Lower leg skin (tissue), 4 donors: ENCODE results near the gene COX7A1. TPM values are rescaled to one million over a fixed set of nuclear protein-coding genes. Genes with fewer than 3 reads are reported as not detected.

Experiments
- DNase-seq, 2 donors: peaks; one replicate each; pipeline ENCODE4 v3.0.0-alpha.2; 2019; ENCODE audit warnings: low spot score in 2 of 2
- H3K4me3 ChIP-seq: fragments of 200-600 bp; sonication (generic); 2 replicates; pipeline ENCODE4 v1.5.1; 2017; ENCODE audit warnings: mild to moderate bottlenecking, low read depth; ENCODE audit not compliant: poor library complexity, severe bottlenecking
- POLR2A ChIP-seq, 2 donors: fragments of 450-650 bp; IDR thresholded peaks; one replicate each; pipeline ENCODE4 v1.6.1; 2016 to 2017; ENCODE audit warnings: antibody characterized with exemption in 2 of 2, mild to moderate bottlenecking in 1 of 2, moderate library complexity in 1 of 2
- WGBS, 2 donors: methylation state at CpG; one replicate each; pipeline ENCODE4 v1.1.5; 2018; 5-methylcytosine and 5-hydroxymethylcytosine counted together
- intact Hi-C: fragments of 100-400 bp; cut with DNase I; formaldehyde crosslinking; loops from one replicate; pipeline ENCODE4 v1.15.0; 2023; ENCODE audit warnings: low total_unique reads
- total RNA-seq, 4 donors: library from RNA; depleted of rRNA; stranded (reverse); fragments of >200 nt; gene quantifications; one replicate each; pipeline ENCODE4 v1.1.0, GENCODE V29; 2016
- TF ChIP-seq, protein P1 (sequence below), 3 donors: fragments of 450-650 bp; IDR thresholded peaks; one replicate each; pipeline ENCODE4 v1.5.1; 2016; ENCODE audit warnings: antibody characterized with exemption in 3 of 3, mild to moderate bottlenecking in 3 of 3, moderate library complexity in 2 of 3

Gene COX7A1
- total RNA-seq, 4 donors from 2014 or later = 1.1 to 12.9 (median 6.3) TPM

GRCh38 chr19:36103040-36103626 lies 49.1 kb downstream of the COX7A1 start:
- 88 to 95% methylated on average over 17 to 23 of the region's 24 CpGs for WGBS, 2 donors
- DNase-seq = no peak
- intact Hi-C loops = no loop called here
- TF ChIP-seq, protein P1, sequence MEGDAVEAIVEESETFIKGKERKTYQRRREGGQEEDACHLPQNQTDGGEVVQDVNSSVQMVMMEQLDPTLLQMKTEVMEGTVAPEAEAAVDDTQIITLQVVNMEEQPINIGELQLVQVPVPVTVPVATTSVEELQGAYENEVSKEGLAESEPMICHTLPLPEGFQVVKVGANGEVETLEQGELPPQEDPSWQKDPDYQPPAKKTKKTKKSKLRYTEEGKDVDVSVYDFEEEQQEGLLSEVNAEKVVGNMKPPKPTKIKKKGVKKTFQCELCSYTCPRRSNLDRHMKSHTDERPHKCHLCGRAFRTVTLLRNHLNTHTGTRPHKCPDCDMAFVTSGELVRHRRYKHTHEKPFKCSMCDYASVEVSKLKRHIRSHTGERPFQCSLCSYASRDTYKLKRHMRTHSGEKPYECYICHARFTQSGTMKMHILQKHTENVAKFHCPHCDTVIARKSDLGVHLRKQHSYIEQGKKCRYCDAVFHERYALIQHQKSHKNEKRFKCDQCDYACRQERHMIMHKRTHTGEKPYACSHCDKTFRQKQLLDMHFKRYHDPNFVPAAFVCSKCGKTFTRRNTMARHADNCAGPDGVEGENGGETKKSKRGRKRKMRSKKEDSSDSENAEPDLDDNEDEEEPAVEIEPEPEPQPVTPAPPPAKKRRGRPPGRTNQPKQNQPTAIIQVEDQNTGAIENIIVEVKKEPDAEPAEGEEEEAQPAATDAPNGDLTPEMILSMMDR (IDR thresholded peaks at IDR 0.05) = no peak
- TF ChIP-seq POLR2A (IDR thresholded peaks at IDR 0.05) = no peak
- H3K4me3 ChIP-seq = no peak overlapping the region

DNA sequence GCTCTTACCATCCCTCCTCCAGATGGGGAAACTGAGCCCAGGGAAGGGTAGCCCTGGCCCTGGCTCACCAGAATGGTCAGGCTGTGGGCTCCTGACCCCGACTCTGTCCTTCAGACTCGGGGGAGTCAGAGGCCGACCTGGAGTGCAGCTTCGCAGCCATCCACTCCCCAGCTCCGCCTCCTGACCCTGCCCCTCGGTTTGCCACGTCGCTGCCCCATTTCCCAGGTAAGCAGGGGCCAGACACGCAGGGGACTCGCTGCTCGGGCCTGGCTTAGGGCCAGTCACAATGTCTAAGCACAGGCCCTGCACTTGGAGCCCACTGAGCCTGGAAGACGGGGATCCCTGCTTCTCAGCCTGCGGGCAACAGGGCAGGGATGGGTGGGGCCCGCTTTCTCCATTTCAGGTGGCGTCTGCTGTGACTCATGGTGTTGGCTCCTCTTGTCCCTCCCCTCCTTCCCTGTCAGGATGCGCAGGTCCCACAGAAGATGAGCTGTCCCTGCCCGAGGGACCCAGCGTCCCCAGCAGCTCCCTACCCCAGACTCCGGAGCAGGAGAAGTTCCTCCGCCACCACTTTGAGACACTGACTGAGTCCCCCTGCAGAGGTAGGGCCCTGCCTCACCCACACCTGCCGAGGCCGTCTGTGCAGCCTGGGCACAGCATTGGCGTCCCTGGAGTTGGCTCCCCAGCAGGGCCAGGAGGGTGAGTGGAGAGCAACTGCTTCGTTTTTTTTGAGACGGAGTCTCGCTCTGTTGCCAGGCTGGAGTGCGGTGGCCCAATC lies 50.5 kb downstream of the COX7A1 start:
- no peak for TF ChIP-seq POLR2A (IDR thresholded peaks at IDR 0.05)
- TF ChIP-seq, protein P1 (IDR thresholded peaks at IDR 0.05) = no peak
- WGBS, 2 donors = 47 to 73% methylated on average over 23 to 26 of the region's 27 CpGs
- DNase-seq = peak in 1 of 2 donors; percentile 50
- no peak overlapping the region for H3K4me3 ChIP-seq
- intact Hi-C loops = no loop called here

Other genes starting within 250 kb of the COX7A1 start
- 1 to 10 TPM in 2 of 4 donors, under 1 TPM in 1, not detected in 1; 0.79 to 8.4 (median 4.4) TPM for gene HCST, start 249.9 kb downstream of the COX7A1 start, total RNA-seq
- 10 to 100 TPM; 25.7 to 29.9 (median 28.4) TPM for gene TYROBP, start 244.2 kb downstream of the COX7A1 start, total RNA-seq
- gene LRFN3, start 216.1 kb downstream of the COX7A1 start, total RNA-seq = 10 to 100 TPM in 3 of 4 donors, 1 to 10 TPM in 1; 6.8 to 17.9 (median 11.4) TPM
- 10 to 100 TPM; 51.6 to 83.8 (median 64.4) TPM for gene SDHAF1, start 157.3 kb downstream of the COX7A1 start, total RNA-seq
- gene SYNE4, start 143.6 kb downstream of the COX7A1 start, total RNA-seq = 1 to 10 TPM in 2 of 4 donors, under 1 TPM in 1, not detected in 1; 0.89 to 5.8 (median 1.8) TPM
- 10 to 100 TPM; 11.9 to 37.9 (median 25.0) TPM for gene ALKBH6, start 138.2 kb downstream of the COX7A1 start, total RNA-seq
- gene CLIP3, start 119.6 kb downstream of the COX7A1 start, total RNA-seq = 10 to 100 TPM in 1 of 4 donors, 1 to 10 TPM in 3; 2.1 to 42.3 (median 4.8) TPM
- gene THAP8, start 98.2 kb downstream of the COX7A1 start, total RNA-seq = 10 to 100 TPM in 1 of 4 donors, 1 to 10 TPM in 3; 9.1 to 27.4 (median 9.5) TPM
- 1 to 10 TPM; 1.3 to 3.0 (median 2.3) TPM for gene WDR62, start 97.5 kb downstream of the COX7A1 start, total RNA-seq
- not detected for gene OVOL3, start 41.3 kb downstream of the COX7A1 start, total RNA-seq
- gene POLR2I, start 37.6 kb downstream of the COX7A1 start, total RNA-seq = 10 to 100 TPM; 32.0 to 74.8 (median 57.5) TPM
- 100 to 1,000 TPM in 2 of 4 donors, 10 to 100 TPM in 2; 60.8 to 113 (median 94.5) TPM for gene TBCB, start 37.0 kb downstream of the COX7A1 start, total RNA-seq
- gene CAPNS1, start 12.4 kb downstream of the COX7A1 start, total RNA-seq = 100 to 1,000 TPM in 1 of 4 donors, 10 to 100 TPM in 3; 33.3 to 125 (median 83.2) TPM
- 1 to 10 TPM; 1.4 to 4.5 (median 3.7) TPM for gene ZNF565, start 62.2 kb upstream of the COX7A1 start, total RNA-seq
- gene ZNF146, start 62.7 kb upstream of the COX7A1 start, total RNA-seq = 10 to 100 TPM; 55.8 to 78.6 (median 66.5) TPM
- gene ZFP14, start 226.8 kb upstream of the COX7A1 start, total RNA-seq = 1 to 10 TPM; 3.6 to 8.1 (median 4.2) TPM